Measurements from ENCODE around the gene MRPL20. TPM values are rescaled to one million over a fixed set of nuclear protein-coding genes. Genes with fewer than 3 reads are reported as not detected.
A peak's percentile ranks its signal among the peaks of the same experiment; 100 is the strongest.

MRPL20 gene
- polyA plus RNA-seq, 1 of the 3 experiments (the other 2 are of a cell fraction) = 210 TPM

DNA sequence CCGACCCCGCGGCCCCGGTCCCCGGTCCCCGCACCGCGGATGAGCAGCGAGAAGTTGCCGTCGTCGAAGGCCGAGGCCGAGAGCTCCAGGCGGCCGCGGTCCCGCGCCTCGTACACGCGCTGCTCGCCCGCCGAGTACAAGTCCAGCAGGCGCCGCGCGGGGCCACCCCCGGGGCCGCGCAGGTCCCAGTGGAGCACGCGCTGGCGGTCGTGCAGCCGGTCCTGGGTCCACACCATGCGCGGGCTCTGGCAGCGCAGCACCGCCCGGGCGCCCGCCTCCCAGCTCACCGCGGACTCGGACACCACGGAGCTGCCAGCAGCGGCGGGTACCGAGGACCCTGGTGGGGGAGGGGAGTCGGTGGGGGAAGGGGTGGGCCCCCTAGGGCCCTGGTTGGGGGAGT, 51.7 kb downstream of the MRPL20 start:
- no peak overlapping the region for H3K9ac ChIP-seq
- no peaks in the 10 kb centered on the region for H3K9me3 ChIP-seq
- DNase-seq = peak; percentile 87
- no peaks in the 10 kb centered on the region for H3K36me3 ChIP-seq (replicated peaks in 1 of 2; ENCODE audit: control insufficient read depth in 1 of 2, insufficient read depth in 2 of 2, low read length in 1 of 2)
- peaks cover 9% of the 10 kb centered on the region for H3F3A ChIP-seq (replicated peaks; ENCODE audit: insufficient read depth)
- H3K9me2 ChIP-seq = no peaks in the 10 kb centered on the region
- H3K79me2 ChIP-seq (ENCODE audit: insufficient read depth) = no peaks in the 10 kb centered on the region
- 1% methylated on average over 15 of the region's 52 CpGs for WGBS (ENCODE audit: low lambda C conversion rate)
- H3K4me2 ChIP-seq = no peak overlapping the region
- H2AFZ ChIP-seq (ENCODE audit: low read depth) = no peak overlapping the region
- peak overlapping the region in 1 of 2 experiments; percentile 34; a peak in 1 of 4 replicates for H3K27ac ChIP-seq (ENCODE audit: low read depth in 2 of 2, low read length in 1 of 2)
- H3K4me1 ChIP-seq (ENCODE audit: control insufficient read depth in 1 of 2, insufficient read depth in 2 of 2, low read depth in 1 of 2, low read length in 1 of 2) = peaks cover 13 to 59% of the 10 kb centered on the region in 2 experiments; a peak in 3 of 4 replicates
- POLR2A ChIA-PET = interaction anchor here (1.0 to 1.3 kb wide), 2 partner anchors 16 to 20 kb away, joined by 4 to 6 read pairs; partner anchors contain the start of gene AURKAIP1
- no peaks in the 10 kb centered on the region for H4K20me1 ChIP-seq (ENCODE audit: insufficient read depth)
- H3K4me3 ChIP-seq (ENCODE audit: low read depth in 2 of 2, low read length in 1 of 2) = peak overlapping the region in 1 of 2 experiments; percentile 39; a peak in 2 of 4 replicates
- TF ChIP-seq MEF2A (IDR thresholded peaks at IDR 0.05; ENCODE audit: borderline replicate concordance, low read depth) (no peak), EP300 (IDR thresholded peaks at IDR 0.05; ENCODE audit: borderline replicate concordance in 1 of 2, low read depth in 1 of 2, low read length in 1 of 2) (no peak)
- TF ChIP-seq, protein P1, sequence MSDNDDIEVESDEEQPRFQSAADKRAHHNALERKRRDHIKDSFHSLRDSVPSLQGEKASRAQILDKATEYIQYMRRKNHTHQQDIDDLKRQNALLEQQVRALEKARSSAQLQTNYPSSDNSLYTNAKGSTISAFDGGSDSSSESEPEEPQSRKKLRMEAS (IDR thresholded peaks at IDR 0.05; ENCODE audit: low read depth) = peak; percentile 60; the same call in 1 of the 2 replicates
- H3K27me3 ChIP-seq (ENCODE audit: insufficient read depth) = no peaks in the 10 kb centered on the region
- CTCF ChIA-PET = interaction anchor here (1.0 to 5.1 kb wide), 3 partner anchors 10 to 19 kb away, joined by 3 to 48 read pairs (median 10); partner anchors contain the start of gene AURKAIP1

DNA sequence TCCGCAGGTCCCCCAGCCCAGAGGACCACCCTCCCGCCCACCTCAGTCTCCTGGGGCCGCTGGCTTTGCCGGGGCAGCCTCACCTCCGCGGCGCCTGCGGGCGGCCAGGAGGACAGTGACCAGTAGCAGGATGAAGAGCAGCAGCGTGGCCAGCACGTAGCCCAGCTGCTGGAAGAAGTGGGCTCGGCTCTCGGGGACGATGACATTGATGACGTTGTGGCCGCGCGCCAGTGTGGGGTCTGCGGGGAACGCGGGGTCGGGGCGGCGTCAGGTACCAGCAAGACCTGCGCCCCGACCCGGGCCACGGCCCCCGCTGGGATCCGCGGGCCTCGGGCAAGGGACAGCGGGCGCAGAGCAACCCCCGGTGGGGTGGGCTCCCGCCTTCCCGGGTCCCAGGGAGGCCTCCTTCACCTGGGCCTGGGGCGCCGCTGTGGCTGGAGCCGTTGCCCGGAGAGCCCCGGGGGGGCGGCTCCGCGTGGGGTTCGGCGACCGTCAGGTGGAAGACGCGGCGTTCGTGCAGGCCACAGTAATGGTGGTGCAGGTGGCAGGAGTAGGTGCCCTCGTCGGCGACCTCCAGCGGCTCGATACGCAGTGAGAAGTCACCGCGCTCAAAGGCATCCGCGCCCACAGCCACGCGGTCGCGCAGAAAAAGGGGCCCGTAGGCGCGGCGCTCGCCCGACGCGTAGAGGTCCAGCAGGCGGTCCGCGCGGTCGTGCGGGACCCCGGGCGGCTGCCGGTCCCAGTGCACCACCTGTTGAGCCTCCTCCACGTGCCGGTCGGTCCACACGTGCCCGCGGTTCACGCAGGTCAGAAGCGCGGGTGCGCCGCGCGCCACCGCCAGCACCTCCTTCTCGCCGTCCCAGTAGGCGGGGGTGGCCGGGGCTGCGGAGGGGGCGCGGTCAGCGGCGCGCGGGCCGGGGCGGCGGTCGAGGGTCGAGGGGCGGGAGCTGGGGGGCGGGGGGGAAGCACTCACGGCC, 52.5 kb downstream of the MRPL20 start:
- Histone ChIP-seq H3K4me1 (ENCODE audit: control insufficient read depth in 1 of 2, insufficient read depth in 2 of 2, low read depth in 1 of 2, low read length in 1 of 2) (peaks cover 7 to 51% of the 10 kb centered on the region in 2 experiments; a peak in 2 of 4 replicates), H3K4me3 (ENCODE audit: low read depth in 2 of 2, low read length in 1 of 2) (peak overlapping the region in 1 of 2 experiments; percentile 31; a peak in 1 of 4 replicates), H3K79me2 (ENCODE audit: insufficient read depth) (no peaks in the 10 kb centered on the region), H3K27ac (ENCODE audit: low read depth in 2 of 2, low read length in 1 of 2) (no peak overlapping the region), H2AFZ (ENCODE audit: low read depth) (no peak overlapping the region), H3K9ac (no peak overlapping the region), H4K20me1 (ENCODE audit: insufficient read depth) (no peaks in the 10 kb centered on the region), H3K9me2 (no peaks in the 10 kb centered on the region), H3K9me3 (no peaks in the 10 kb centered on the region), H3K4me2 (no peak overlapping the region), H3K36me3 (replicated peaks in 1 of 2; ENCODE audit: control insufficient read depth in 1 of 2, insufficient read depth in 2 of 2, low read length in 1 of 2) (no peaks in the 10 kb centered on the region), H3F3A (replicated peaks; ENCODE audit: insufficient read depth) (peaks cover 9% of the 10 kb centered on the region), H3K27me3 (ENCODE audit: insufficient read depth) (no peaks in the 10 kb centered on the region)
- DNase-seq = peak; percentile 63
- POLR2A ChIA-PET = interaction anchor here (1.0 to 1.3 kb wide), 2 partner anchors 17 to 21 kb away, joined by 4 to 6 read pairs; partner anchors contain the start of gene AURKAIP1
- no CpG with 5 or more reads among the region's 116 CpGs for WGBS (ENCODE audit: low lambda C conversion rate)
- CTCF ChIA-PET = interaction anchor here (1.0 to 5.1 kb wide), 3 partner anchors 9 to 20 kb away, joined by 3 to 48 read pairs (median 10); partner anchors contain the start of gene AURKAIP1
- TF ChIP-seq, protein P2, sequence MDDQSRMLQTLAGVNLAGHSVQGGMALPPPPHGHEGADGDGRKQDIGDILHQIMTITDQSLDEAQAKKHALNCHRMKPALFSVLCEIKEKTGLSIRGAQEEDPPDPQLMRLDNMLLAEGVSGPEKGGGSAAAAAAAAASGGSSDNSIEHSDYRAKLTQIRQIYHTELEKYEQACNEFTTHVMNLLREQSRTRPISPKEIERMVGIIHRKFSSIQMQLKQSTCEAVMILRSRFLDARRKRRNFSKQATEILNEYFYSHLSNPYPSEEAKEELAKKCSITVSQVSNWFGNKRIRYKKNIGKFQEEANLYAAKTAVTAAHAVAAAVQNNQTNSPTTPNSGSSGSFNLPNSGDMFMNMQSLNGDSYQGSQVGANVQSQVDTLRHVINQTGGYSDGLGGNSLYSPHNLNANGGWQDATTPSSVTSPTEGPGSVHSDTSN (IDR thresholded peaks at IDR 0.05) = peak; percentile 15; the same call in 1 of the 2 replicates
- no peak for TF ChIP-seq TEAD4 (IDR thresholded peaks at IDR 0.05; ENCODE audit: borderline replicate concordance, insufficient read depth)

Data from SK-N-SH (cell line).